K562 (cell line): ENCODE measurements around the gene CD164L2. TPM values are rescaled to one million over a fixed set of nuclear protein-coding genes. Genes with fewer than 3 reads are reported as not detected.

Experiments used
- ADNP ChIP-seq: fragments of 200-800 bp; sonication (Bioruptor generic); IDR thresholded peaks from 2 replicates; pipeline ENCODE4 v1.6.1; 2016; ENCODE audit warnings: missing genetic modification characterization, missing compliant biosample characterization
- CSDE1 ChIP-seq, 2 experiments: fragments of 450-650 bp; IDR thresholded peaks; 2 replicates each; pipeline ENCODE4 v1.6.1; 2016; ENCODE audit warnings: mild to moderate bottlenecking in 1 of 2
- CUX1 ChIP-seq: fragments of 200-800 bp; sonication (Bioruptor generic); IDR thresholded peaks from 2 replicates; pipeline ENCODE4 v1.6.1; 2016; ENCODE audit warnings: missing genetic modification characterization, missing compliant biosample characterization
- FOXP1 ChIP-seq: sonication (generic); formaldehyde crosslinking; IDR thresholded peaks from 2 replicates; pipeline ENCODE4 v1.8.0; 2022; ENCODE audit warnings: mild to moderate bottlenecking, missing genetic modification reagents
- GTF2F1 ChIP-seq: IDR thresholded peaks from 2 replicates; pipeline ENCODE4 v1.6.1; 2011; ENCODE audit warnings: low read depth, low read length, improper control_type of control experiment
- HLTF ChIP-seq: fragments of 450-650 bp; IDR thresholded peaks from 2 replicates; pipeline ENCODE4 v1.6.1; 2016
- NCOA4 ChIP-seq: fragments of 450-650 bp; IDR thresholded peaks from 2 replicates; pipeline ENCODE4 v1.6.1; 2018; ENCODE audit warnings: mild to moderate bottlenecking; ENCODE audit not compliant: partially characterized antibody
- PRPF4 ChIP-seq: fragments of 200-400 bp; formaldehyde crosslinking; IDR thresholded peaks from one replicate; pipeline ENCODE4 v1.6.1; 2017; ENCODE audit warnings: low read length, low read depth, mild to moderate bottlenecking; ENCODE audit not compliant: insufficient read depth, poor library complexity, severe bottlenecking
- RFX1 ChIP-seq: fragments of 450-650 bp; IDR thresholded peaks from 2 replicates; pipeline ENCODE4 v1.6.1; 2016; ENCODE audit warnings: mild to moderate bottlenecking, moderate library complexity
- RNF219 ChIP-seq: fragments of 250-450 bp; sonication (Bioruptor Pico); IDR thresholded peaks from 2 replicates; pipeline ENCODE4 v1.5.0; 2022; ENCODE audit warnings: mild to moderate bottlenecking
- SAFB2 ChIP-seq: fragments of 200-400 bp; formaldehyde crosslinking; IDR thresholded peaks from 2 replicates; pipeline ENCODE4 v1.6.1; 2018; ENCODE audit warnings: borderline replicate concordance, low read length, low read depth, moderate library complexity; ENCODE audit not compliant: severe bottlenecking
- SIRT6 ChIP-seq: IDR thresholded peaks from one replicate; pipeline ENCODE4 v1.6.1; 2012; ENCODE audit warnings: low read depth, mild to moderate bottlenecking, control low read depth, inconsistent platforms, low read length, moderate library complexity
- TAF15 ChIP-seq: fragments of 200-400 bp; formaldehyde crosslinking; IDR thresholded peaks from 2 replicates; pipeline ENCODE4 v1.6.1; 2017; ENCODE audit warnings: mild to moderate bottlenecking, low read depth, low read length, moderate library complexity
- ZNF165 ChIP-seq: fragments of 250-450 bp; sonication (Bioruptor Pico); IDR thresholded peaks from 2 replicates; pipeline ENCODE4 v1.4.0; 2020; ENCODE audit warnings: borderline replicate concordance
- ZNF57 ChIP-seq: fragments of 450-650 bp; formaldehyde crosslinking; IDR thresholded peaks from 2 replicates; pipeline ENCODE4 v1.4.0; 2020; ENCODE audit warnings: mild to moderate bottlenecking, moderate library complexity
- ZNF76 ChIP-seq: fragments of 250-450 bp; sonication (Bioruptor Pico); IDR thresholded peaks from 2 replicates; pipeline ENCODE4 v1.4.0; 2020; ENCODE audit warnings: mild to moderate bottlenecking, moderate library complexity, borderline replicate concordance
- polyA plus RNA-seq, 8 experiments: library from polyadenylated mRNA; depleted of rRNA in 4 of 8; stranded (reverse) in 5 of 8; unstranded in 3 of 8; fragments of >200 nt; fragmentation: Nextera tagmentation in 2 of 8; fragmentation: Illumina TruSeq in 1 of 8; extraction: Ambion mirVana in 2 of 8; extraction: Trizol in 1 of 8; gene quantifications; 2 replicates each; pipeline versions ENCODE4 v1.2.1 to v1.2.3, GENCODE V29; 2011 to 2014; ENCODE audit warnings: inconsistent platforms in 1 of 8, missing spikeins in 1 of 8
- total RNA-seq, 7 experiments: library from RNA; depleted of rRNA in 6 of 7; stranded (reverse); fragments of >200 nt in 6 of 7; fragmentation: Illumina TruSeq in 2 of 7; extraction: Trizol in 2 of 7; gene quantifications; 2 replicates each; pipeline versions ENCODE4 v1.2.1 to v1.2.3, GENCODE V29; 2011 to 2021; ENCODE audit warnings: low replicate concordance in 1 of 7
- TF ChIP-seq, protein P1 (sequence below): fragments of 450-650 bp; formaldehyde crosslinking; IDR thresholded peaks from 2 replicates; pipeline ENCODE4 v1.4.0; 2020; ENCODE audit warnings: mild to moderate bottlenecking
- TF ChIP-seq, protein P2 (sequence below): sonication (generic); formaldehyde crosslinking; IDR thresholded peaks from 2 replicates; pipeline ENCODE4 v1.8.1; 2023; ENCODE audit warnings: mild to moderate bottlenecking, missing genetic modification reagents, moderate library complexity

CD164L2 gene
- total and polyA plus RNA-seq, 9 of the 15 experiments (the other 6 are each of a cell fraction or from before 2014, with no cell fraction given): 0.08 to 0.92 (median 0.38) TPM; not detected in 1

DNA sequence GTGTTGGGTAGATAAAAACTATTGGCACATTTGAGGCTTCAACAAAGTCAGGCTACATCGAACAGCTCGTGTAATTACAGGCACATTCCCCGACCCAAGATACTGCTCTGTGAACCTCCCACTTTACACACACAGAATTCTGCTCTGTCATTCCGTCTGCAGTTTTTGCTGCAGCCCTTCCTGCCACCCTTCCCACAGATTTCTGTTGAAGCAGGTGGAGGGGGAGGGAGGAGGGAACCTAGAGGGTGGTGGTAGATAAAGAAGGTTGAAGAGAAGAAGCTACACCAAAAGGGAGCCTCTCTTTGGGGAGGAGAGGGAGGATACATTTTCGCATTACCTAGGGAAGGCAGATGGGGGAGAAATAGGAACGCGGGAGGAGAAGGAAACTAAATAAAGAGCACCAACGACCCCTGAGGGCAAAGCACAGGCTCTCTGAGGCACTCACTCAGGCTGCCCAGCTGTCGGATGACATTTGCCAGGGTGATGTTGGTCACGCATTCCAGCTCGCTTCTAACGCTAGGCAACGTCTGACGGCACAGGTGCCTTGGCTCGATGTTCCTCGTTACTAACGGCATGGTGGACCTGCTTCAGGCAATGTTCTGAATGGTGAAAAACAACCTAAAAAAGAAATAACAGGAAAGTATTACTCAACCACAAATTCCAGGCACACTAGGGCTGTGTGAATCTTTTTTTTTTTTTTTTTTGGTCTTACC, 45.3 kb upstream of the CD164L2 start (continued):
- TF ChIP-seq SIRT6 (no peak), PRPF4 (no peak), SAFB2 (no peak), FOXP1 (CRISPR knock-in tag) (no peak), ZNF165 (CRISPR knock-in tag) (no peak), RNF219 (no peak), ZNF57 (CRISPR knock-in tag) (no peak), ADNP (tag) (no peak), CUX1 (CRISPR knock-in tag) (no peak), TAF15 (no peak), GTF2F1 (no peak), NCOA4 (no peak), HLTF (peak; percentile 80), CSDE1 (IDR thresholded peaks at IDR 0.05) (no peak), ZNF76 (CRISPR knock-in tag) (no peak), RFX1 (no peak)
- TF ChIP-seq, protein P1, sequence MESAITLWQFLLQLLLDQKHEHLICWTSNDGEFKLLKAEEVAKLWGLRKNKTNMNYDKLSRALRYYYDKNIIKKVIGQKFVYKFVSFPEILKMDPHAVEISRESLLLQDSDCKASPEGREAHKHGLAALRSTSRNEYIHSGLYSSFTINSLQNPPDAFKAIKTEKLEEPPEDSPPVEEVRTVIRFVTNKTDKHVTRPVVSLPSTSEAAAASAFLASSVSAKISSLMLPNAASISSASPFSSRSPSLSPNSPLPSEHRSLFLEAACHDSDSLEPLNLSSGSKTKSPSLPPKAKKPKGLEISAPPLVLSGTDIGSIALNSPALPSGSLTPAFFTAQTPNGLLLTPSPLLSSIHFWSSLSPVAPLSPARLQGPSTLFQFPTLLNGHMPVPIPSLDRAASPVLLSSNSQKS (CRISPR knock-in tag): no peak
- TF ChIP-seq, protein P2, sequence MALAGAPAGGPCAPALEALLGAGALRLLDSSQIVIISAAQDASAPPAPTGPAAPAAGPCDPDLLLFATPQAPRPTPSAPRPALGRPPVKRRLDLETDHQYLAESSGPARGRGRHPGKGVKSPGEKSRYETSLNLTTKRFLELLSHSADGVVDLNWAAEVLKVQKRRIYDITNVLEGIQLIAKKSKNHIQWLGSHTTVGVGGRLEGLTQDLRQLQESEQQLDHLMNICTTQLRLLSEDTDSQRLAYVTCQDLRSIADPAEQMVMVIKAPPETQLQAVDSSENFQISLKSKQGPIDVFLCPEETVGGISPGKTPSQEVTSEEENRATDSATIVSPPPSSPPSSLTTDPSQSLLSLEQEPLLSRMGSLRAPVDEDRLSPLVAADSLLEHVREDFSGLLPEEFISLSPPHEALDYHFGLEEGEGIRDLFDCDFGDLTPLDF (CRISPR knock-in tag): no peak
